ENCODE results near the gene GPR176. TPM values are rescaled to one million over a fixed set of nuclear protein-coding genes. Genes with fewer than 3 reads are reported as not detected.

GPR176 gene
- total RNA-seq, 1 donor from 2014 or later = 35.4 TPM

GRCh38 chr15:39968273-39969001 is 48.4 kb upstream of the GPR176 start:
- Histone ChIP-seq H3K79me2 (ENCODE audit: insufficient read depth, low read length) (peaks cover 23% of the 10 kb centered on the region), H3K4me1 (ENCODE audit: insufficient read depth, low read length) (peaks cover 7% of the 10 kb centered on the region), H3K4me2 (ENCODE audit: low read length) (no peak overlapping the region), H2AFZ (ENCODE audit: low read depth, low read length) (no peak overlapping the region), H3K36me3 (ENCODE audit: insufficient read depth, low read length) (peaks cover 51% of the 10 kb centered on the region), H4K20me1 (ENCODE audit: insufficient read depth, low read length) (peaks cover 23% of the 10 kb centered on the region), H3K9me3 (ENCODE audit: insufficient read depth, low read depth, low read length) (no peaks in the 10 kb centered on the region), H3K27me3 (ENCODE audit: insufficient read depth, low read length) (no peaks in the 10 kb centered on the region), H3K9ac (ENCODE audit: low read length) (no peak overlapping the region), H3K27ac (ENCODE audit: low read depth, low read length) (no peak overlapping the region), H3K4me3 (ENCODE audit: insufficient read depth, low read depth, low read length) (no peak overlapping the region)
- FAIRE-seq (no peak), DNase-seq (ENCODE audit: low read depth) (no peak)
- no peak overlapping the region for H3K4me3 Mint-ChIP-seq (ENCODE audit: unreplicated experiment)
- no peaks in the 10 kb centered on the region for H3K9me3 Mint-ChIP-seq (ENCODE audit: unreplicated experiment)
- TF ChIP-seq CTCF (IDR thresholded peaks at IDR 0.05; ENCODE audit: insufficient read depth, low read depth, low read length) (no peak), EZH2 (IDR thresholded peaks at IDR 0.05; ENCODE audit: insufficient read depth, low read length) (no peak)
- H3K27me3 Mint-ChIP-seq (ENCODE audit: low read depth, unreplicated experiment) = no peaks in the 10 kb centered on the region
- H3K4me1 Mint-ChIP-seq (ENCODE audit: low read depth, unreplicated experiment) = peaks cover 8% of the 10 kb centered on the region
- peaks cover 21% of the 10 kb centered on the region for H3K36me3 Mint-ChIP-seq (ENCODE audit: low read depth, unreplicated experiment)
- no peak overlapping the region for H3K27ac Mint-ChIP-seq (ENCODE audit: unreplicated experiment)

- Histone ChIP-seq H3K4me1 (ENCODE audit: insufficient read depth, low read length) (peaks cover 7% of the 10 kb centered on the region), H3K79me2 (ENCODE audit: insufficient read depth, low read length) (peaks cover 17% of the 10 kb centered on the region), H3K4me3 (ENCODE audit: insufficient read depth, low read depth, low read length) (no peak overlapping the region), H3K4me2 (ENCODE audit: low read length) (no peak overlapping the region), H3K27me3 (ENCODE audit: insufficient read depth, low read length) (no peaks in the 10 kb centered on the region), H4K20me1 (ENCODE audit: insufficient read depth, low read length) (peaks cover 17% of the 10 kb centered on the region), H2AFZ (ENCODE audit: low read depth, low read length) (no peak overlapping the region), H3K9me3 (ENCODE audit: insufficient read depth, low read depth, low read length) (no peaks in the 10 kb centered on the region), H3K36me3 (ENCODE audit: insufficient read depth, low read length) (peaks cover 59% of the 10 kb centered on the region), H3K9ac (ENCODE audit: low read length) (no peak overlapping the region), H3K27ac (ENCODE audit: low read depth, low read length) (no peak overlapping the region)
- Mint-ChIP-seq H3K4me1 (ENCODE audit: low read depth, unreplicated experiment) (peaks cover 8% of the 10 kb centered on the region), H3K27ac (ENCODE audit: unreplicated experiment) (no peak overlapping the region), H3K9me3 (ENCODE audit: unreplicated experiment) (no peaks in the 10 kb centered on the region), H3K27me3 (ENCODE audit: low read depth, unreplicated experiment) (no peaks in the 10 kb centered on the region), H3K36me3 (ENCODE audit: low read depth, unreplicated experiment) (peaks cover 23% of the 10 kb centered on the region), H3K4me3 (ENCODE audit: unreplicated experiment) (no peak overlapping the region)
- DNase-seq (ENCODE audit: low read depth) (no peak), FAIRE-seq (no peak)
- TF ChIP-seq EZH2 (IDR thresholded peaks at IDR 0.05; ENCODE audit: insufficient read depth, low read length) (no peak), CTCF (IDR thresholded peaks at IDR 0.05; ENCODE audit: insufficient read depth, low read depth, low read length) (no peak)
Observed at GRCh38 chr15:39966521-39966920, 46.5 kb upstream of the GPR176 start.

GRCh38 chr15:39963786-39964185 is 43.7 kb upstream of the GPR176 start:
- Histone ChIP-seq H3K27me3 (ENCODE audit: insufficient read depth, low read length) (no peaks in the 10 kb centered on the region), H2AFZ (ENCODE audit: low read depth, low read length) (no peak overlapping the region), H3K4me3 (ENCODE audit: insufficient read depth, low read depth, low read length) (no peak overlapping the region), H3K9me3 (ENCODE audit: insufficient read depth, low read depth, low read length) (no peaks in the 10 kb centered on the region), H4K20me1 (ENCODE audit: insufficient read depth, low read length) (peaks cover 24% of the 10 kb centered on the region), H3K27ac (ENCODE audit: low read depth, low read length) (no peak overlapping the region), H3K79me2 (ENCODE audit: insufficient read depth, low read length) (peaks cover 12% of the 10 kb centered on the region), H3K36me3 (ENCODE audit: insufficient read depth, low read length) (peaks cover 66% of the 10 kb centered on the region), H3K9ac (ENCODE audit: low read length) (no peak overlapping the region), H3K4me2 (ENCODE audit: low read length) (no peak overlapping the region), H3K4me1 (ENCODE audit: insufficient read depth, low read length) (no peaks in the 10 kb centered on the region)
- DNase-seq (ENCODE audit: low read depth) (no peak), FAIRE-seq (no peak)
- Mint-ChIP-seq H3K27ac (ENCODE audit: unreplicated experiment) (no peak overlapping the region), H3K4me3 (ENCODE audit: unreplicated experiment) (no peak overlapping the region), H3K9me3 (ENCODE audit: unreplicated experiment) (no peaks in the 10 kb centered on the region), H3K27me3 (ENCODE audit: low read depth, unreplicated experiment) (no peaks in the 10 kb centered on the region), H3K36me3 (ENCODE audit: low read depth, unreplicated experiment) (peaks cover 19% of the 10 kb centered on the region), H3K4me1 (ENCODE audit: low read depth, unreplicated experiment) (no peaks in the 10 kb centered on the region)
- no peak for TF ChIP-seq EZH2 (IDR thresholded peaks at IDR 0.05; ENCODE audit: insufficient read depth, low read length)
- TF ChIP-seq CTCF (IDR thresholded peaks at IDR 0.05; ENCODE audit: insufficient read depth, low read depth, low read length) = no peak

Data from astrocyte (in vitro differentiated cells and primary cell).